Lung (tissue), 12 donors: ENCODE data around the gene C10orf62. TPM values are rescaled to one million over a fixed set of nuclear protein-coding genes. Genes with fewer than 3 reads are reported as not detected.

ENCODE experiments used
- ATAC-seq: fragments of 200-7000 bp; cut with Tn5 transposase; one replicate; pipeline ENCODE4 v1.9.1; 2020; ENCODE audit warnings: moderate number of reproducible peaks; ENCODE audit not compliant: insufficient read depth, low FRiP score
- DNase-seq, 3 donors: peaks; one replicate each; pipeline ENCODE4 v3.0.0-alpha.2; 2013 to 2017
- H3K27ac ChIP-seq, 2 donors: one replicate each; pipeline ENCODE4 v1.5.1; 2013; ENCODE audit warnings: mild to moderate bottlenecking in 2 of 2, moderate library complexity in 2 of 2, control low read depth in 1 of 2, inconsistent platforms in 1 of 2, low read depth in 1 of 2, low read length in 1 of 2
- H3K27me3 ChIP-seq, 3 donors: one replicate each; pipeline ENCODE4 v1.5.1; 2013; ENCODE audit warnings: low read length in 2 of 3; ENCODE audit not compliant: control insufficient read depth in 3 of 3, insufficient read depth in 3 of 3
- H3K36me3 ChIP-seq, 4 donors: one replicate each; pipeline ENCODE4 v1.5.1; 2013; ENCODE audit warnings: low read length in 4 of 4, mild to moderate bottlenecking in 1 of 4, moderate library complexity in 1 of 4; ENCODE audit not compliant: control insufficient read depth in 4 of 4, insufficient read depth in 4 of 4
- H3K4me1 ChIP-seq, 5 donors: one replicate each; pipeline ENCODE4 v1.5.1; 2013; ENCODE audit warnings: low read length in 5 of 5, mild to moderate bottlenecking in 2 of 5, moderate library complexity in 1 of 5; ENCODE audit not compliant: control insufficient read depth in 5 of 5, insufficient read depth in 5 of 5
- H3K4me3 ChIP-seq: one replicate; pipeline ENCODE4 v1.5.1; 2013; ENCODE audit warnings: mild to moderate bottlenecking, control low read depth, moderate library complexity
- H3K9ac ChIP-seq, 2 donors: one replicate each; pipeline ENCODE4 v1.5.1; 2013; ENCODE audit warnings: low read length in 2 of 2, control low read depth in 1 of 2; ENCODE audit not compliant: insufficient read depth in 1 of 2
- H3K9me3 ChIP-seq, 4 donors: one replicate each; pipeline ENCODE4 v1.5.1; 2013; ENCODE audit warnings: low read length in 3 of 4, mild to moderate bottlenecking in 1 of 4, moderate library complexity in 1 of 4; ENCODE audit not compliant: control insufficient read depth in 4 of 4, insufficient read depth in 3 of 4
- CTCF ChIP-seq: IDR thresholded peaks from 2 replicates; pipeline ENCODE4 v1.5.1; 2012; ENCODE audit warnings: mild to moderate bottlenecking; ENCODE audit errors: control extremely low read depth, extremely low read depth
- WGBS, 2 donors: extraction: QIAGEN DNeasy Blood & Tissue Kit; methylation state at CpG; one replicate each; pipeline ENCODE4 v1.1.7; 2013; 5-methylcytosine and 5-hydroxymethylcytosine counted together
- polyA plus RNA-seq, 2 donors: library from polyadenylated mRNA; stranded (reverse); fragments of 200-250 nt; gene quantifications; one replicate each; pipeline ENCODE4 v1.2.1, GENCODE V29; 2013
- total RNA-seq, 2 donors: library from RNA; depleted of rRNA in 1 of 2; stranded (reverse); fragments of >200 nt in 1 of 2; gene quantifications; one replicate each; pipeline ENCODE4 v1.2.1, GENCODE V29; 2014 to 2021
- donor health status: control.
- donor health status: control.
- donor health status: Bipolar disorder and iron deficiency.
- donor health status: healthy.
- donor health status: DM: yes; HTN: yes; CAD: no.

The C10orf62 gene
- total and polyA plus RNA-seq, 4 donors: 0.21 TPM; not detected in 3

DNA sequence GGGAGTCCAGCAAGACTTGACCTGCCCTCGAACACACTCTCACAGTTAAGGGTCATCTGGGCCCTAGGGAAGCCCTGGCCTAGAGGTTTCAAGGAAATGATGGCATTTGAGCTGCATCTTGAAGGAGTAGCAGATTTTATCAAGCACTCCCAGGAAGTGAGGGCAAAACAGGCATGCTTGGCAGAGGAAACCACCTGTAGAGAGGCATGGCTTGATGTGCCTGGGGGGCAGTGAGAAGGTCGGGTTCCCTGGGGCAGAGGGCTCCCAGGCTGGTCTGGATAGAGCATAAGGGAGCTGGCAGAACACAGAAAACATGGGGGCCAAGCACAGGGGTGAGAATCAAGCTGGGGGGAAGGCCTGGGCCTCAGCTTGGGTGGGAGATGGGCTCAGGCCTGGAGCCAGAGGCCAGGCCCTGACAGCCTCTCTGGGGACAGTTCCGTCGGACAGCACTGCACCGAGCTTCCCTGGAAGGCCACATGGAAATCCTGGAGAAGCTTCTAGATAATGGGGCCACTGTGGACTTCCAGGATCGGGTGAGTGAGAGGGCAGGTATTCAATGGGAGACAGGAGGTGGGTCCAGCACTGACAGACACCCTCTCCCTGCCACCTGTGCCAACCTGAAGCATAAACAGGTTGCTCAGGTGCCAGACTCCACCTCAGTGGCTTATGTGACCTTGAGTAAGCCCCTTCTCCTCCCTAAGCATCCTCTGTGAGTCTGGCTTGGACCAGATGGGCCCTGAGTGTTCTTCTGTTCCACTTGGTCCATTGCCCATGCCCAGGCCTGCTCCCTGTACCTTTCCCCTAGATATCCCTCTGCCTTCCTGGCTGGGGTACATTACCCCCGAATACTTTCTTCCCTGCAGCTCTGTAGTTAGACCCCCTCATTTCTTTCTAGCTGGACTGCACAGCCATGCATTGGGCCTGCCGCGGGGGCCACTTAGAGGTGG lies 8.8 kb upstream of the C10orf62 start:
- no peak for TF ChIP-seq CTCF
- Histone ChIP-seq H3K27me3 (no peaks in the 10 kb centered on the region), H3K27ac (no peak overlapping the region), H3K9ac (no peak overlapping the region), H3K4me3 (no peak overlapping the region), H3K9me3 (no peaks in the 10 kb centered on the region), H3K36me3 (no peaks in the 10 kb centered on the region), H3K4me1 (peaks cover 0 to 4% (median 0%) of the 10 kb centered on the region in 5 donors)
- 87 to 91% methylated on average over 9 of the region's 9 CpGs for WGBS, 2 donors
- no peak for DNase-seq
- ATAC-seq: no peak

DNA sequence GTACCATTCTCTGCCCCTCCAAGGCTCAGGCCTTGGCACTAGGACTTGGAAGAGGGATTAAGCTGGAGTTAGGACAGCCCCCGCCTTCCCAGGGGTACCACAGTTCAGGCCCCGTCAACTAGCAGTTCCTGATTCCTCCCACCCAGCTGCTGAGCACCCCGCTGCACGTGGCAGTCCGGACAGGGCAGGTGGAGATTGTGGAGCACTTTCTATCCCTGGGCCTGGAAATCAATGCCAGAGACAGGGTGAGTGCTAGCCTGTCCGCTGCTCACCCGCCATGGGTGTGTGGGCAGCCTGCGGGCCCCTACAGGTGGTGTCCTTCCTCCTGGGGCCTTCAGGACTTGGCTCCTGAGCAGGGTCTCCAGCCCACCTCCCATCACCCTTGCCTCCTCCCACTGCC lies 7.4 kb upstream of the C10orf62 start:
- DNase-seq: no peak
- ATAC-seq: no peak
- Histone ChIP-seq H3K36me3 (no peaks in the 10 kb centered on the region), H3K9ac (no peak overlapping the region), H3K9me3 (no peaks in the 10 kb centered on the region), H3K4me3 (no peak overlapping the region), H3K4me1 (peaks cover 0 to 3% (median 0%) of the 10 kb centered on the region in 5 donors), H3K27ac (no peak overlapping the region), H3K27me3 (no peaks in the 10 kb centered on the region)
- no peak for TF ChIP-seq CTCF
- WGBS, 2 donors: 89 to 95% methylated on average over 7 to 8 of the region's 8 CpGs

- Histone ChIP-seq H3K4me3 (no peak overlapping the region), H3K4me1 (peaks cover 0 to 3% (median 0%) of the 10 kb centered on the region in 5 donors), H3K27ac (peak overlapping the region in 1 of 2 donors; percentile 77), H3K9ac (no peak overlapping the region), H3K9me3 (no peaks in the 10 kb centered on the region), H3K36me3 (no peaks in the 10 kb centered on the region), H3K27me3 (no peaks in the 10 kb centered on the region)
- ATAC-seq (no peak), DNase-seq (no peak)
- 93 to 98% methylated on average over 13 of the region's 13 CpGs for WGBS, 2 donors
- TF ChIP-seq CTCF: no peak
Observed at GRCh38 chr10:97583476-97583875, 6.0 kb upstream of the C10orf62 start.
